Neural cell (in vitro differentiated cells): ENCODE measurements around the gene PGM2L1. TPM values are rescaled to one million over a fixed set of nuclear protein-coding genes. Genes with fewer than 3 reads are reported as not detected.

Experiments
- H2AFZ ChIP-seq: fragments of 200-600, 300-800 bp; sonication (generic), shearing (Covaris generic); 2 replicates; pipeline ENCODE4 v1.6.0; 2014; ENCODE audit warnings: low read depth, mild to moderate bottlenecking, antibody characterized with exemption, low read length, moderate library complexity
- H3F3A ChIP-seq: fragments of 200-600 bp; shearing (Covaris generic); 2 replicates; pipeline ENCODE4 v1.6.1; 2016; ENCODE audit warnings: mild to moderate bottlenecking, moderate library complexity, mixed read lengths, antibody characterized with exemption, low read length; ENCODE audit not compliant: insufficient read depth, poor library complexity, severe bottlenecking
- H3K27ac ChIP-seq: fragments of 200-600, 300-800 bp; sonication (generic), shearing (Covaris generic); 2 replicates; pipeline ENCODE4 v1.5.1; 2014; ENCODE audit warnings: mild to moderate bottlenecking, low read length, moderate library complexity
- H3K27me3 ChIP-seq: fragments of 300-800, 200-600 bp; sonication (generic), shearing (Covaris generic); 2 replicates; pipeline ENCODE4 v1.6.0; 2014; ENCODE audit warnings: mild to moderate bottlenecking, low read depth, low read length, moderate library complexity; ENCODE audit not compliant: insufficient read depth
- H3K36me3 ChIP-seq: fragments of 300-800, 200-600 bp; sonication (generic), shearing (Covaris generic); 2 replicates; pipeline ENCODE4 v1.5.1; 2014; ENCODE audit warnings: mild to moderate bottlenecking, antibody characterized with exemption, low read length, moderate library complexity; ENCODE audit not compliant: insufficient read depth
- H3K4me2 ChIP-seq: fragments of 300-800, 200-600 bp; sonication (generic), shearing (Covaris generic); 2 replicates; pipeline ENCODE4 v1.6.0; 2014; ENCODE audit warnings: mild to moderate bottlenecking, low read length
- H3K4me3 ChIP-seq: fragments of 300-800, 200-600 bp; sonication (generic), shearing (Covaris generic); 2 replicates; pipeline ENCODE4 v1.5.1; 2014; ENCODE audit warnings: mild to moderate bottlenecking, low read length, moderate library complexity
- H3K79me2 ChIP-seq: fragments of 200-600 bp; shearing (Covaris generic); replicated peaks from 2 replicates; pipeline ENCODE4 v1.6.0; 2014; ENCODE audit warnings: mild to moderate bottlenecking, low read length, moderate library complexity; ENCODE audit not compliant: insufficient read depth
- H3K9ac ChIP-seq: fragments of 300-800, 200-600 bp; sonication (generic), shearing (Covaris generic); 2 replicates; pipeline ENCODE4 v1.6.1; 2016; ENCODE audit warnings: mild to moderate bottlenecking, low read length, mixed read lengths
- H3K9me2 ChIP-seq: fragments of 200-600 bp; shearing (Covaris generic); 2 replicates; pipeline ENCODE4 v1.6.1; 2016; ENCODE audit warnings: mild to moderate bottlenecking, low read length, mixed read lengths; ENCODE audit not compliant: insufficient read depth
- H3K9me3 ChIP-seq: fragments of 200-600, 300-800 bp; sonication (generic), shearing (Covaris generic); 2 replicates; pipeline ENCODE4 v1.6.1; 2016; ENCODE audit warnings: mild to moderate bottlenecking, mixed run types, low read length, moderate library complexity, mixed read lengths
- H4K20me1 ChIP-seq: fragments of 200-600 bp; shearing (Covaris generic); 2 replicates; pipeline ENCODE4 v1.6.1; 2016; ENCODE audit warnings: mild to moderate bottlenecking, mixed run types; ENCODE audit not compliant: insufficient read depth
- CTCF ChIP-seq: fragments of 450-650 bp; IDR thresholded peaks from 2 replicates; pipeline ENCODE4 v1.5.1; 2014; ENCODE audit warnings: antibody characterized with exemption, mild to moderate bottlenecking, moderate library complexity; ENCODE audit not compliant: poor library complexity, severe bottlenecking
- EP300 ChIP-seq: fragments of 450-650 bp; conservative IDR thresholded peaks from 2 replicates; pipeline ENCODE4 v1.6.1; 2014; ENCODE audit warnings: antibody characterized with exemption, mild to moderate bottlenecking, moderate library complexity; ENCODE audit not compliant: poor library complexity, severe bottlenecking
- EZH2 ChIP-seq: fragments of 200-600, 300-800 bp; shearing (Covaris generic), sonication (generic); IDR thresholded peaks from 2 replicates; pipeline ENCODE4 v1.6.1; 2014; ENCODE audit warnings: antibody characterized with exemption, low read length, borderline replicate concordance, mild to moderate bottlenecking; ENCODE audit not compliant: insufficient read depth, poor library complexity, severe bottlenecking
- MXI1 ChIP-seq: fragments of 450-650 bp; conservative IDR thresholded peaks from 2 replicates; pipeline ENCODE4 v1.6.1; 2014; ENCODE audit warnings: antibody characterized with exemption, mild to moderate bottlenecking; ENCODE audit not compliant: poor library complexity, severe bottlenecking
- POLR2AphosphoS5 ChIP-seq: IDR thresholded peaks from 2 replicates; pipeline ENCODE4 v1.6.1; 2012
- RAD21 ChIP-seq: fragments of 450-650 bp; conservative IDR thresholded peaks from 2 replicates; pipeline ENCODE4 v1.6.1; 2014; ENCODE audit warnings: antibody characterized with exemption, mild to moderate bottlenecking, moderate library complexity
- REST ChIP-seq: IDR thresholded peaks from 2 replicates; pipeline ENCODE4 v1.6.1; 2012; ENCODE audit warnings: borderline replicate concordance
- SMC3 ChIP-seq: fragments of 450-650 bp; conservative IDR thresholded peaks from 2 replicates; pipeline ENCODE4 v1.6.1; 2014; ENCODE audit warnings: antibody characterized with exemption, mild to moderate bottlenecking, moderate library complexity; ENCODE audit not compliant: poor library complexity
- TAF1 ChIP-seq: IDR thresholded peaks from 2 replicates; pipeline ENCODE4 v1.6.1; 2012; ENCODE audit warnings: low read depth
- polyA plus RNA-seq: library from polyadenylated mRNA; depleted of rRNA; stranded (reverse); fragments of >200 nt; gene quantifications from 2 replicates; pipeline ENCODE4 v1.2.3, GENCODE V29; 2014

The PGM2L1 gene
- polyA plus RNA-seq, 1 donor from 2014 or later: 95.0 TPM

GRCh38 chr11:74397501-74398243, 561 bp downstream of the PGM2L1 start:
- Histone ChIP-seq H3K9me3 (no peaks in the 10 kb centered on the region), H3K9ac (peak overlapping the region; percentile 97), H3K27ac (peak overlapping the region; percentile 87), H3K4me2 (no peak overlapping the region), H2AFZ (peak overlapping the region; percentile 89), H3F3A (peaks cover 9% of the 10 kb centered on the region), H4K20me1 (no peaks in the 10 kb centered on the region), H3K9me2 (no peaks in the 10 kb centered on the region), H3K79me2 (peaks cover 47% of the 10 kb centered on the region), H3K27me3 (no peaks in the 10 kb centered on the region), H3K4me3 (peak overlapping the region; percentile 100), H3K36me3 (no peaks in the 10 kb centered on the region)
- TF ChIP-seq CTCF (peak; percentile 55), RAD21 (no peak), REST (peak; percentile 46), POLR2AphosphoS5 (peak; percentile 12), EZH2 (no peak)

GRCh38 chr11:74392256-74392655, 6.0 kb downstream of the PGM2L1 start:
- Histone ChIP-seq H3K4me3 (no peak overlapping the region), H3K79me2 (peaks cover 67% of the 10 kb centered on the region)
- TF ChIP-seq TAF1: no peak
- no peak for TF ChIP-seq EZH2
- TF ChIP-seq REST: no peak
- TF ChIP-seq CTCF: no peak
- no peak for TF ChIP-seq EP300
- TF ChIP-seq MXI1: no peak
- no peak for TF ChIP-seq POLR2AphosphoS5
- no peak for TF ChIP-seq RAD21
- no peak for TF ChIP-seq SMC3

More at GRCh38 chr11:74392256-74392655, 6.0 kb downstream of the PGM2L1 start:
- no peak overlapping the region for H2AFZ ChIP-seq
- H3K9me2 ChIP-seq: no peaks in the 10 kb centered on the region
- no peak overlapping the region for H3K9ac ChIP-seq
- H3K27me3 ChIP-seq: no peaks in the 10 kb centered on the region
- H4K20me1 ChIP-seq: no peaks in the 10 kb centered on the region
- H3K4me2 ChIP-seq: no peak overlapping the region
- no peaks in the 10 kb centered on the region for H3K9me3 ChIP-seq
- no peaks in the 10 kb centered on the region for H3K36me3 ChIP-seq
- no peak overlapping the region for H3K27ac ChIP-seq
- peaks cover 3% of the 10 kb centered on the region for H3F3A ChIP-seq
